ENCODE measurements around the gene SPRR1B. TPM values are rescaled to one million over a fixed set of nuclear protein-coding genes. Genes with fewer than 3 reads are reported as not detected.
"Not testable (repeated sequence)": the region's sequence is repeated elsewhere in the genome, so short reads cannot be mapped to it uniquely, and the experiment has no call there.

SPRR1B gene
- total and polyA plus RNA-seq, 10 donors: 0.30 to 1.2 TPM; not detected in 8

GRCh38 chr1:153001382-153001781, 29.6 kb upstream of the SPRR1B start, which contains the start of gene SPRR3:
TSS of gene SPRR3 (plus strand) at chr1:153001749. CDS start at chr1:153003021, 1,272 bp downstream.
- 49 to 60% (median 58%) methylated on average over 2 of the region's 2 CpGs for WGBS, 5 donors
- DNase-seq: no peak
- H3K4me1 ChIP-seq: no peaks in the 10 kb centered on the region
- no peak within 1 kb of the TSS for H3K4me3 ChIP-seq
- H3K36me3 ChIP-seq: no peaks in the 10 kb centered on the region
- intact Hi-C loops (cut with DNase I; ENCODE audit: low total_unique reads): no loop called here
- no peak for TF ChIP-seq POLR2AphosphoS5 (IDR thresholded peaks at IDR 0.05)
- no peak for TF ChIP-seq POLR2A (IDR thresholded peaks at IDR 0.05)
- TF ChIP-seq CTCF (IDR thresholded peaks at IDR 0.05 in 8 of 11, conservative IDR thresholded peaks at IDR 0.05 in 3 of 11): no peak
- H3K9me3 ChIP-seq: peaks cover 0 to 3% (median 0%) of the 10 kb centered on the region in 8 donors
- no peak within 1 kb of the TSS for H3K27ac ChIP-seq
- H3K27me3 ChIP-seq (replicated peaks in 1 of 7): peaks cover 0 to 16% (median 0%) of the 10 kb centered on the region in 7 donors

GRCh38 chr1:153011235-153011758, 19.7 kb upstream of the SPRR1B start:
- H3K27me3 ChIP-seq (replicated peaks in 1 of 7); H3K36me3 ChIP-seq; H3K9me3 ChIP-seq; H3K4me1 ChIP-seq; intact Hi-C loops (cut with DNase I; ENCODE audit: low total_unique reads); H3K4me3 ChIP-seq; DNase-seq; H3K27ac ChIP-seq: not testable (repeated sequence)
- WGBS, 5 donors: 82 to 91% (median 87%) methylated on average over 8 of the region's 8 CpGs

GRCh38 chr1:153021829-153022228, 9.2 kb upstream of the SPRR1B start:
- intact Hi-C loops (cut with DNase I; ENCODE audit: low total_unique reads); H3K27ac ChIP-seq; DNase-seq; H3K4me3 ChIP-seq; H3K4me1 ChIP-seq; H3K36me3 ChIP-seq; H3K9me3 ChIP-seq: not testable (repeated sequence)
- H3K27me3 ChIP-seq (replicated peaks in 1 of 7): peaks cover 0 to 33% (median 0%) of the 10 kb centered on the region in 7 donors
- 12 to 34% (median 20%) methylated on average over 2 of the region's 2 CpGs for WGBS, 5 donors

- H3K4me3 ChIP-seq; H3K9me3 ChIP-seq; DNase-seq; H3K36me3 ChIP-seq; intact Hi-C loops (cut with DNase I; ENCODE audit: low total_unique reads); H3K4me1 ChIP-seq; H3K27ac ChIP-seq: not testable (repeated sequence)
- 26 to 39% (median 32%) methylated on average over 9 of the region's 9 CpGs for WGBS, 5 donors
- H3K27me3 ChIP-seq (replicated peaks in 1 of 7): peaks cover 0 to 33% (median 0%) of the 10 kb centered on the region in 7 donors
These were observed 8.7 kb upstream of the SPRR1B start for GRCh38 chr1:153022340-153022739.

GRCh38 chr1:153023109-153023508, 7.9 kb upstream of the SPRR1B start:
- peaks cover 0 to 35% (median 0%) of the 10 kb centered on the region in 7 donors for H3K27me3 ChIP-seq (replicated peaks in 1 of 7)
- no peak overlapping the region for H3K4me3 ChIP-seq
- H3K4me1 ChIP-seq: no peaks in the 10 kb centered on the region
- H3K36me3 ChIP-seq: no peaks in the 10 kb centered on the region
- no peak for DNase-seq
- H3K27ac ChIP-seq: no peak overlapping the region
- intact Hi-C loops (cut with DNase I; ENCODE audit: low total_unique reads): no loop called here
- no peak for TF ChIP-seq POLR2A (IDR thresholded peaks at IDR 0.05)
- no peak for TF ChIP-seq CTCF (IDR thresholded peaks at IDR 0.05 in 8 of 11, conservative IDR thresholded peaks at IDR 0.05 in 3 of 11)
- TF ChIP-seq POLR2AphosphoS5 (IDR thresholded peaks at IDR 0.05): no peak
- H3K9me3 ChIP-seq: peaks cover 0 to under 1% (median 0%) of the 10 kb centered on the region in 8 donors
- WGBS, 5 donors: 78 to 86% (median 82%) methylated on average over 6 to 7 of the region's 7 CpGs

GRCh38 chr1:153024413-153024812, 6.6 kb upstream of the SPRR1B start:
- no peak overlapping the region for H3K27ac ChIP-seq
- no peaks in the 10 kb centered on the region for H3K36me3 ChIP-seq
- no peak for DNase-seq
- no peaks in the 10 kb centered on the region for H3K4me1 ChIP-seq
- 74 to 94% (median 92%) methylated on average over 1 of the region's 1 CpG for WGBS, 5 donors
- TF ChIP-seq POLR2A (IDR thresholded peaks at IDR 0.05) (no peak), POLR2AphosphoS5 (IDR thresholded peaks at IDR 0.05) (no peak), CTCF (IDR thresholded peaks at IDR 0.05 in 8 of 11, conservative IDR thresholded peaks at IDR 0.05 in 3 of 11) (no peak)
- intact Hi-C loops (cut with DNase I; ENCODE audit: low total_unique reads): no loop called here
- peaks cover 0 to 26% (median 0%) of the 10 kb centered on the region in 7 donors for H3K27me3 ChIP-seq (replicated peaks in 1 of 7)
- no peak overlapping the region for H3K4me3 ChIP-seq
- H3K9me3 ChIP-seq: no peaks in the 10 kb centered on the region
